HepG2 (cell line): ENCODE measurements around the gene FBH1. TPM values are rescaled to one million over a fixed set of nuclear protein-coding genes. Genes with fewer than 3 reads are reported as not detected.

Experiments
- ESRRA ChIP-seq: sonication (generic); formaldehyde crosslinking; IDR thresholded peaks from 2 replicates; pipeline ENCODE4 v1.5.1; 2020; ENCODE audit warnings: mild to moderate bottlenecking, low read depth, missing genetic modification reagents
- GABPB1 ChIP-seq: IDR thresholded peaks from 2 replicates; pipeline ENCODE4 v1.6.1; 2016; ENCODE audit warnings: mild to moderate bottlenecking, missing genetic modification reagents, moderate library complexity, missing compliant biosample characterization
- HCFC1 ChIP-seq: fragments of 150-350 bp; IDR thresholded peaks from 2 replicates; pipeline ENCODE4 v1.6.1; 2014; ENCODE audit warnings: low read depth, low read length
- IKZF4 ChIP-seq: sonication (generic); formaldehyde crosslinking; IDR thresholded peaks from 2 replicates; pipeline ENCODE4 v1.5.1; 2020; ENCODE audit warnings: borderline replicate concordance, mild to moderate bottlenecking, low read depth, missing genetic modification reagents; ENCODE audit errors: not compliant biosample characterization
- MATR3 ChIP-seq: sonication (generic); formaldehyde crosslinking; IDR thresholded peaks from 2 replicates; pipeline ENCODE4 v1.4.0; 2020; ENCODE audit warnings: missing genetic modification reagents
- MTA1 ChIP-seq: sonication (generic); formaldehyde crosslinking; IDR thresholded peaks from 2 replicates; pipeline ENCODE4 v1.4.0; 2020; ENCODE audit warnings: missing genetic modification reagents, mild to moderate bottlenecking, borderline replicate concordance
- POLR2AphosphoS5 ChIP-seq: IDR thresholded peaks from 2 replicates; pipeline ENCODE4 v1.6.1; 2012; ENCODE audit warnings: low read depth, low read length
- SNAI1 ChIP-seq: sonication (generic); formaldehyde crosslinking; IDR thresholded peaks from 2 replicates; pipeline ENCODE4 v1.5.0; 2020; ENCODE audit warnings: mild to moderate bottlenecking, missing genetic modification reagents, borderline replicate concordance
- SOX6 ChIP-seq, 2 experiments: fragments of 450-650 bp in 1 of 2; sonication (generic) in 1 of 2; formaldehyde crosslinking in 1 of 2; IDR thresholded peaks; 2 replicates each; pipeline versions ENCODE4 v1.4.0 to v1.6.1; 2017 to 2020; ENCODE audit warnings: antibody characterized with exemption in 1 of 2, mild to moderate bottlenecking in 1 of 2, missing genetic modification reagents in 1 of 2
- ZMYM4 ChIP-seq: sonication (generic); formaldehyde crosslinking; IDR thresholded peaks from 2 replicates; pipeline ENCODE4 v1.8.1; 2023; ENCODE audit warnings: mild to moderate bottlenecking, missing genetic modification reagents
- ZNF30 ChIP-seq: sonication (generic); formaldehyde crosslinking; IDR thresholded peaks from 2 replicates; pipeline ENCODE4 v1.5.0; 2020; ENCODE audit warnings: mild to moderate bottlenecking, missing genetic modification reagents
- polyA plus RNA-seq, 8 experiments: library from polyadenylated mRNA; depleted of rRNA in 3 of 8; stranded (reverse) in 7 of 8; unstranded in 1 of 8; fragments of >200 nt; fragmentation: Illumina TruSeq in 4 of 8; extraction: Trizol in 4 of 8; gene quantifications; 2 replicates each; pipeline versions ENCODE4 v1.2.1 to v1.2.3, GENCODE V29; 2011 to 2016; ENCODE audit warnings: low read depth in 4 of 8, missing spikeins in 1 of 8, mixed read lengths in 1 of 8; ENCODE audit not compliant: insufficient read depth in 1 of 8
- total RNA-seq, 5 experiments: library from RNA; depleted of rRNA; stranded (reverse); fragments of >200 nt; fragmentation: Illumina TruSeq; extraction: Trizol; gene quantifications; 2 replicates each; pipeline ENCODE4 v1.2.3, GENCODE V29; 2016; ENCODE audit warnings: low read depth in 1 of 5
- TF ChIP-seq, protein P1 (sequence below): sonication (generic); formaldehyde crosslinking; IDR thresholded peaks from 2 replicates; pipeline ENCODE4 v1.5.0; 2020; ENCODE audit warnings: missing genetic modification reagents, mild to moderate bottlenecking, borderline replicate concordance
- TF ChIP-seq, protein P2 (sequence below): sonication (generic); formaldehyde crosslinking; IDR thresholded peaks from 2 replicates; pipeline ENCODE4 v1.4.0; 2020; ENCODE audit warnings: missing genetic modification reagents
- TF ChIP-seq, protein P3 (sequence below): sonication (generic); formaldehyde crosslinking; IDR thresholded peaks from 2 replicates; pipeline ENCODE4 v1.4.0; 2020; ENCODE audit warnings: mild to moderate bottlenecking, missing genetic modification reagents
- TF ChIP-seq, protein P4 (sequence below): sonication (generic); formaldehyde crosslinking; IDR thresholded peaks from 2 replicates; pipeline ENCODE4 v1.4.0; 2020; ENCODE audit warnings: missing genetic modification reagents
- TF ChIP-seq, protein P5 (sequence below): sonication (generic); formaldehyde crosslinking; IDR thresholded peaks from 2 replicates; pipeline ENCODE4 v1.5.0; 2020; ENCODE audit warnings: missing genetic modification reagents

Gene FBH1
- total and polyA plus RNA-seq, 2 of the 13 experiments (the other 11 are each of a cell fraction or from before 2014, with no cell fraction given) = 48.8 to 60.3 TPM

DNA sequence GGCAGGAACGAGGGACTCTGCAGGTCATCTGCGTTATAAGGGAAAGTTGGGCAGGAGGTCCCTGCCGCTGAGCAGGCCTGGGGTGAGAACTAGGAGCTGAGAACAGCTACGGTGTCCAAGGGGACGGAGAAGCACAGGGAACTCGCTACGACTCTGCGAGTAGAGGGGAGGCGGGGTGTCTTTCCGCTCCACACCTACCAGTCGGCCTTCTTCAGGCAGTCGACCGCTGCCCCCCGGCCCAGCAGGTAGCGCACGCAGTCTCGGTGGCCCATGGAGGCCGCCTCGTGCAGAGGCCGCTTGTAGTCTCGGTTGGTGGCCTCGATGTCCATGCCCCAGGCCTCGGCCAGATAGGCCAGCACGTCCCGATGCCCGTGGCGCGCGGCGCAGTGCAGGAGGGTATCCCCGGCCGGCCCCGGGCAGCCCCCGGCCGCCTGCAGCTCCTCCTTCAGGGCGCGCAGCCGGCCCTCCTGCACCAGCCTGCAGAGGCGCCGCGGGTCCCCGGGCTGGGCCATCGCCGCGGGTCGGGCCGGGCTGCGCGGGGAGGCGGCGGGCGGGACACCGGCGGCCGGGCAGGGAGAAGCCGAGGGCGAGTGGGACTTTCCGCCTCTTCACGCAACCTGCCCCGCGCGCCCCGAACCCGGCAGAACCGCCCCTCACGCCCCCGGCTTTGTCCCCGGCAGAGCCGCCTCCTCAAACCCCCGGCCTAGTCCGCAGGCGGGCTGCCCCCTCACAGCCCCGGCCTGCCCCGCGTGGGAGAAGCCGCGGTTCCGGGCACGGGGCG, 1.0 kb upstream of the FBH1 start (continued):
- no peak for TF ChIP-seq HCFC1
- peak; percentile 45; the same call in 1 of the 2 replicates for TF ChIP-seq GABPB1 (CRISPR knock-in tag)
- no peak for TF ChIP-seq MATR3 (CRISPR knock-in tag)
- TF ChIP-seq SOX6 (IDR thresholded peaks at IDR 0.05) = no peak
- TF ChIP-seq SOX6 (CRISPR knock-in tag; IDR thresholded peaks at IDR 0.05) = no peak
- TF ChIP-seq, protein P1, sequence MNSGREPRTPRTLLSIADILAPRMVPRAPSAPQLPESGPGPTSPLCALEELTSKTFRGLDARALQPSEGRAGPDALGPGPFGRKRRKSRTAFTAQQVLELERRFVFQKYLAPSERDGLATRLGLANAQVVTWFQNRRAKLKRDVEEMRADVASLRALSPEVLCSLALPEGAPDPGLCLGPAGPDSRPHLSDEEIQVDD = peak; percentile 50; the same call in 1 of the 2 replicates
- TF ChIP-seq, protein P2, sequence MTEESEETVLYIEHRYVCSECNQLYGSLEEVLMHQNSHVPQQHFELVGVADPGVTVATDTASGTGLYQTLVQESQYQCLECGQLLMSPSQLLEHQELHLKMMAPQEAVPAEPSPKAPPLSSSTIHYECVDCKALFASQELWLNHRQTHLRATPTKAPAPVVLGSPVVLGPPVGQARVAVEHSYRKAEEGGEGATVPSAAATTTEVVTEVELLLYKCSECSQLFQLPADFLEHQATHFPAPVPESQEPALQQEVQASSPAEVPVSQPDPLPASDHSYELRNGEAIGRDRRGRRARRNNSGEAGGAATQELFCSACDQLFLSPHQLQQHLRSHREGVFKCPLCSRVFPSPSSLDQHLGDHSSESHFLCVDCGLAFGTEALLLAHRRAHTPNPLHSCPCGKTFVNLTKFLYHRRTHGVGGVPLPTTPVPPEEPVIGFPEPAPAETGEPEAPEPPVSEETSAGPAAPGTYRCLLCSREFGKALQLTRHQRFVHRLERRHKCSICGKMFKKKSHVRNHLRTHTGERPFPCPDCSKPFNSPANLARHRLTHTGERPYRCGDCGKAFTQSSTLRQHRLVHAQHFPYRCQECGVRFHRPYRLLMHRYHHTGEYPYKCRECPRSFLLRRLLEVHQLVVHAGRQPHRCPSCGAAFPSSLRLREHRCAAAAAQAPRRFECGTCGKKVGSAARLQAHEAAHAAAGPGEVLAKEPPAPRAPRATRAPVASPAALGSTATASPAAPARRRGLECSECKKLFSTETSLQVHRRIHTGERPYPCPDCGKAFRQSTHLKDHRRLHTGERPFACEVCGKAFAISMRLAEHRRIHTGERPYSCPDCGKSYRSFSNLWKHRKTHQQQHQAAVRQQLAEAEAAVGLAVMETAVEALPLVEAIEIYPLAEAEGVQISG (CRISPR knock-in tag) = peak; percentile 42; the same call in 1 of the 2 replicates
- TF ChIP-seq, protein P3, sequence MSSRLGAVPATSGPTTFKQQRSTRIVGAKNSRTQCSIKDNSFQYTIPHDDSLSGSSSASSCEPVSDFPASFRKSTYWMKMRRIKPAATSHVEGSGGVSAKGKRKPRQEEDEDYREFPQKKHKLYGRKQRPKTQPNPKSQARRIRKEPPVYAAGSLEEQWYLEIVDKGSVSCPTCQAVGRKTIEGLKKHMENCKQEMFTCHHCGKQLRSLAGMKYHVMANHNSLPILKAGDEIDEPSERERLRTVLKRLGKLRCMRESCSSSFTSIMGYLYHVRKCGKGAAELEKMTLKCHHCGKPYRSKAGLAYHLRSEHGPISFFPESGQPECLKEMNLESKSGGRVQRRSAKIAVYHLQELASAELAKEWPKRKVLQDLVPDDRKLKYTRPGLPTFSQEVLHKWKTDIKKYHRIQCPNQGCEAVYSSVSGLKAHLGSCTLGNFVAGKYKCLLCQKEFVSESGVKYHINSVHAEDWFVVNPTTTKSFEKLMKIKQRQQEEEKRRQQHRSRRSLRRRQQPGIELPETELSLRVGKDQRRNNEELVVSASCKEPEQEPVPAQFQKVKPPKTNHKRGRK (CRISPR knock-in tag) = no peak
- TF ChIP-seq ESRRA = no peak
- no peak for TF ChIP-seq MTA1 (CRISPR knock-in tag)
- 0 out of 2 replicates have a peak, but pooled peaks have one; percentile 48 for TF ChIP-seq ZNF30 (CRISPR knock-in tag)
- TF ChIP-seq, protein P4, sequence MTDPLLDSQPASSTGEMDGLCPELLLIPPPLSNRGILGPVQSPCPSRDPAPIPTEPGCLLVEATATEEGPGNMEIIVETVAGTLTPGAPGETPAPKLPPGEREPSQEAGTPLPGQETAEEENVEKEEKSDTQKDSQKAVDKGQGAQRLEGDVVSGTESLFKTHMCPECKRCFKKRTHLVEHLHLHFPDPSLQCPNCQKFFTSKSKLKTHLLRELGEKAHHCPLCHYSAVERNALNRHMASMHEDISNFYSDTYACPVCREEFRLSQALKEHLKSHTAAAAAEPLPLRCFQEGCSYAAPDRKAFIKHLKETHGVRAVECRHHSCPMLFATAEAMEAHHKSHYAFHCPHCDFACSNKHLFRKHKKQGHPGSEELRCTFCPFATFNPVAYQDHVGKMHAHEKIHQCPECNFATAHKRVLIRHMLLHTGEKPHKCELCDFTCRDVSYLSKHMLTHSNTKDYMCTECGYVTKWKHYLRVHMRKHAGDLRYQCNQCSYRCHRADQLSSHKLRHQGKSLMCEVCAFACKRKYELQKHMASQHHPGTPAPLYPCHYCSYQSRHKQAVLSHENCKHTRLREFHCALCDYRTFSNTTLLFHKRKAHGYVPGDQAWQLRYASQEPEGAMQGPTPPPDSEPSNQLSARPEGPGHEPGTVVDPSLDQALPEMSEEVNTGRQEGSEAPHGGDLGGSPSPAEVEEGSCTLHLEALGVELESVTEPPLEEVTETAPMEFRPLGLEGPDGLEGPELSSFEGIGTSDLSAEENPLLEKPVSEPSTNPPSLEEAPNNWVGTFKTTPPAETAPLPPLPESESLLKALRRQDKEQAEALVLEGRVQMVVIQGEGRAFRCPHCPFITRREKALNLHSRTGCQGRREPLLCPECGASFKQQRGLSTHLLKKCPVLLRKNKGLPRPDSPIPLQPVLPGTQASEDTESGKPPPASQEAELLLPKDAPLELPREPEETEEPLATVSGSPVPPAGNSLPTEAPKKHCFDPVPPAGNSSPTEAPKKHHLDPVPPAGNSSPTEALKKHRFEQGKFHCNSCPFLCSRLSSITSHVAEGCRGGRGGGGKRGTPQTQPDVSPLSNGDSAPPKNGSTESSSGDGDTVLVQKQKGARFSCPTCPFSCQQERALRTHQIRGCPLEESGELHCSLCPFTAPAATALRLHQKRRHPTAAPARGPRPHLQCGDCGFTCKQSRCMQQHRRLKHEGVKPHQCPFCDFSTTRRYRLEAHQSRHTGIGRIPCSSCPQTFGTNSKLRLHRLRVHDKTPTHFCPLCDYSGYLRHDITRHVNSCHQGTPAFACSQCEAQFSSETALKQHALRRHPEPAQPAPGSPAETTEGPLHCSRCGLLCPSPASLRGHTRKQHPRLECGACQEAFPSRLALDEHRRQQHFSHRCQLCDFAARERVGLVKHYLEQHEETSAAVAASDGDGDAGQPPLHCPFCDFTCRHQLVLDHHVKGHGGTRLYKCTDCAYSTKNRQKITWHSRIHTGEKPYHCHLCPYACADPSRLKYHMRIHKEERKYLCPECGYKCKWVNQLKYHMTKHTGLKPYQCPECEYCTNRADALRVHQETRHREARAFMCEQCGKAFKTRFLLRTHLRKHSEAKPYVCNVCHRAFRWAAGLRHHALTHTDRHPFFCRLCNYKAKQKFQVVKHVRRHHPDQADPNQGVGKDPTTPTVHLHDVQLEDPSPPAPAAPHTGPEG (CRISPR knock-in tag) = 0 out of 2 replicates have a peak, but pooled peaks have one; percentile 15
- TF ChIP-seq POLR2AphosphoS5 = peak; percentile 32; the same call in 1 of the 2 replicates
- TF ChIP-seq, protein P5, sequence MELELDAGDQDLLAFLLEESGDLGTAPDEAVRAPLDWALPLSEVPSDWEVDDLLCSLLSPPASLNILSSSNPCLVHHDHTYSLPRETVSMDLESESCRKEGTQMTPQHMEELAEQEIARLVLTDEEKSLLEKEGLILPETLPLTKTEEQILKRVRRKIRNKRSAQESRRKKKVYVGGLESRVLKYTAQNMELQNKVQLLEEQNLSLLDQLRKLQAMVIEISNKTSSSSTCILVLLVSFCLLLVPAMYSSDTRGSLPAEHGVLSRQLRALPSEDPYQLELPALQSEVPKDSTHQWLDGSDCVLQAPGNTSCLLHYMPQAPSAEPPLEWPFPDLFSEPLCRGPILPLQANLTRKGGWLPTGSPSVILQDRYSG (CRISPR knock-in tag) = 0 out of 2 replicates have a peak, but pooled peaks have one; percentile 39
- no peak for TF ChIP-seq SNAI1
- no peak for TF ChIP-seq IKZF4 (CRISPR knock-in tag)
- TF ChIP-seq ZMYM4 = peak; percentile 44; the same call in 1 of the 2 replicates
